PFSK-1 (cell line): ENCODE data around the gene CLMN.

Experiments used
- POLR2AphosphoS5 ChIP-seq: IDR thresholded peaks from 2 replicates; pipeline ENCODE4 v1.6.1; 2012; ENCODE audit warnings: low read depth, mild to moderate bottlenecking, control low read depth, low read length, moderate library complexity
- SIN3A ChIP-seq: IDR thresholded peaks from 2 replicates; pipeline ENCODE4 v1.6.1; 2012; ENCODE audit warnings: mild to moderate bottlenecking, low read length, moderate library complexity, borderline replicate concordance; ENCODE audit not compliant: insufficient read depth
- TF ChIP-seq, protein P1 (sequence below), 2 experiments: IDR thresholded peaks; 2 replicates each; pipeline versions ENCODE4 v1.6.1 to v1.8.0; 2011 to 2012; ENCODE audit warnings: low read depth in 2 of 2, low read length in 2 of 2, control low read depth in 1 of 2, inconsistent platforms in 1 of 2, mild to moderate bottlenecking in 1 of 2, moderate library complexity in 1 of 2; ENCODE audit not compliant: insufficient read depth in 1 of 2

DNA sequence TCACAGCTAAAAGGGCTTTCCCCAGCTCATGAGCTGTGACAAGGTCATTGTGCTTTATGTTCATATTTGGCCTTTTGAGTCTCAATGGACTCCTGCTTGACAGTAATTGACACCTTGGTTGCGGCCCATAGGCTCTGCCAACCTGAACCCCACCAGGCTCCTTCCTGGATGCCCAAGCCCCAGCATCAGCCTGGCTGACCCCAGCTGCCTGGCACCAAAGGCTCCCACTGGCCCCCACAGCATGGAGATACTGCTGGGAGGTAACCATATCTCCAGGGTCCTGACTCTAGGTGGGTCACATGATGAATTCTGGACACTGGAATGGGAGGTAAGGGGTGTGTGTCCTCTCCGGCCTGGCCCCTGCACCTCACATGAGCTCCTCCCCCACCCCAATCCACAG is 50.2 kb downstream of the CLMN start:
- TF ChIP-seq SIN3A (no peak), POLR2AphosphoS5 (no peak)
- TF ChIP-seq, protein P1, sequence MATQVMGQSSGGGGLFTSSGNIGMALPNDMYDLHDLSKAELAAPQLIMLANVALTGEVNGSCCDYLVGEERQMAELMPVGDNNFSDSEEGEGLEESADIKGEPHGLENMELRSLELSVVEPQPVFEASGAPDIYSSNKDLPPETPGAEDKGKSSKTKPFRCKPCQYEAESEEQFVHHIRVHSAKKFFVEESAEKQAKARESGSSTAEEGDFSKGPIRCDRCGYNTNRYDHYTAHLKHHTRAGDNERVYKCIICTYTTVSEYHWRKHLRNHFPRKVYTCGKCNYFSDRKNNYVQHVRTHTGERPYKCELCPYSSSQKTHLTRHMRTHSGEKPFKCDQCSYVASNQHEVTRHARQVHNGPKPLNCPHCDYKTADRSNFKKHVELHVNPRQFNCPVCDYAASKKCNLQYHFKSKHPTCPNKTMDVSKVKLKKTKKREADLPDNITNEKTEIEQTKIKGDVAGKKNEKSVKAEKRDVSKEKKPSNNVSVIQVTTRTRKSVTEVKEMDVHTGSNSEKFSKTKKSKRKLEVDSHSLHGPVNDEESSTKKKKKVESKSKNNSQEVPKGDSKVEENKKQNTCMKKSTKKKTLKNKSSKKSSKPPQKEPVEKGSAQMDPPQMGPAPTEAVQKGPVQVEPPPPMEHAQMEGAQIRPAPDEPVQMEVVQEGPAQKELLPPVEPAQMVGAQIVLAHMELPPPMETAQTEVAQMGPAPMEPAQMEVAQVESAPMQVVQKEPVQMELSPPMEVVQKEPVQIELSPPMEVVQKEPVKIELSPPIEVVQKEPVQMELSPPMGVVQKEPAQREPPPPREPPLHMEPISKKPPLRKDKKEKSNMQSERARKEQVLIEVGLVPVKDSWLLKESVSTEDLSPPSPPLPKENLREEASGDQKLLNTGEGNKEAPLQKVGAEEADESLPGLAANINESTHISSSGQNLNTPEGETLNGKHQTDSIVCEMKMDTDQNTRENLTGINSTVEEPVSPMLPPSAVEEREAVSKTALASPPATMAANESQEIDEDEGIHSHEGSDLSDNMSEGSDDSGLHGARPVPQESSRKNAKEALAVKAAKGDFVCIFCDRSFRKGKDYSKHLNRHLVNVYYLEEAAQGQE (IDR thresholded peaks at IDR 0.05; ENCODE audit: insufficient read depth in 1 of 2, low read depth in 2 of 2, low read length in 2 of 2), result no peak
